Kidney (tissue), 14 donors: ENCODE results near the gene RIOX2. TPM values are rescaled to one million over a fixed set of nuclear protein-coding genes. Genes with fewer than 3 reads are reported as not detected.

Experiments
- DNase-seq, 5 donors: peaks; one replicate each; pipeline ENCODE4 v3.0.0-alpha.2; 2013 to 2020
- FAIRE-seq: peaks from 2 replicates; lab custom pipeline; 2012; peaks lifted over from hg19 to GRCh38; lab: Jason Lieb, UNC
- H3K27ac ChIP-seq, 2 donors: one replicate each; pipeline ENCODE4 v1.7.0; 2013; ENCODE audit warnings: low read depth in 2 of 2, low read length in 2 of 2, inconsistent platforms in 1 of 2
- H3K27me3 ChIP-seq: one replicate; pipeline ENCODE4 v1.7.1; 2013; ENCODE audit warnings: low read length, inconsistent platforms; ENCODE audit not compliant: control insufficient read depth, insufficient read depth
- H3K36me3 ChIP-seq, 3 donors: one replicate each; pipeline versions ENCODE4 v1.7.0 to v1.7.1; 2013; ENCODE audit warnings: low read length in 3 of 3, control low read depth in 1 of 3, inconsistent platforms in 1 of 3; ENCODE audit not compliant: insufficient read depth in 3 of 3, control insufficient read depth in 2 of 3
- H3K4me1 ChIP-seq, 3 donors: one replicate each; pipeline versions ENCODE4 v1.7.0 to v1.7.1; 2013; ENCODE audit warnings: low read length in 3 of 3, inconsistent platforms in 1 of 3, low read depth in 1 of 3; ENCODE audit not compliant: control insufficient read depth in 2 of 3, insufficient read depth in 2 of 3
- H3K4me3 ChIP-seq, 3 donors: one replicate each; pipeline versions ENCODE4 v1.7.0 to v1.8.1; 2013; ENCODE audit warnings: low read length in 3 of 3, control low read depth in 1 of 3, inconsistent platforms in 1 of 3
- H3K9ac ChIP-seq, 3 donors: one replicate each; pipeline versions ENCODE4 v1.7.0 to v1.7.1; 2013; ENCODE audit warnings: low read length in 3 of 3, control low read depth in 1 of 3, inconsistent platforms in 1 of 3
- H3K9me3 ChIP-seq, 3 donors: one replicate each; pipeline versions ENCODE4 v1.7.0 to v1.7.1; 2013; ENCODE audit warnings: low read length in 3 of 3, control low read depth in 1 of 3, inconsistent platforms in 1 of 3; ENCODE audit not compliant: control insufficient read depth in 2 of 3, insufficient read depth in 1 of 3
- CTCF ChIP-seq: IDR thresholded peaks from 3 replicates; pipeline ENCODE4 v1.5.1; 2012; ENCODE audit warnings: mild to moderate bottlenecking, moderate library complexity, borderline replicate concordance; ENCODE audit not compliant: insufficient read depth; ENCODE audit errors: extremely low read depth
- intact Hi-C: fragments of 100-400 bp; cut with DNase I; formaldehyde crosslinking; loops from one replicate; pipeline ENCODE4 v1.11.1; 2022
- polyA plus RNA-seq: library from polyadenylated mRNA; stranded (reverse); fragments of 350-450 nt; fragmentation: Illumina TruSeq; extraction: RNeasy Lipid Tissue Mini Kit (QIAGEN cat#74804); gene quantifications from one replicate; pipeline ENCODE4 v1.2.3, GENCODE V29; 2014; ENCODE audit warnings: low read depth, low replicate concordance; ENCODE audit not compliant: insufficient read depth
- total RNA-seq: library from RNA; stranded (reverse); fragmentation: NEBNext Ultra II Directional; extraction: Animal tissue kit (Norgen Biotek cat#: 25700); gene quantifications from one replicate; pipeline ENCODE4 v1.2.1, GENCODE V29; 2021
- donor health status: control.
- donor health status: control.
- donor health status: control.
- donor health status: control.
- donor health status: control.
- donor health status: DM: yes; HTN: yes; CAD: no.
- donor health status: Normal renal cell carcinoma (clear cell type).

Gene RIOX2
- total and polyA plus RNA-seq, 2 donors from 2014 or later: 19.8 to 26.7 TPM

- H3K9ac ChIP-seq: no peak overlapping the region
- no peak overlapping the region for H3K4me3 ChIP-seq
- H3K4me1 ChIP-seq: no peaks in the 10 kb centered on the region
- H3K27me3 ChIP-seq: no peaks in the 10 kb centered on the region
- no peaks in the 10 kb centered on the region for H3K9me3 ChIP-seq
- H3K27ac ChIP-seq: no peak overlapping the region
- no peak for TF ChIP-seq CTCF
- intact Hi-C loops: no loop called here
- no peaks in the 10 kb centered on the region for H3K36me3 ChIP-seq
- FAIRE-seq: no peak
- no peak for DNase-seq
Observed at GRCh38 chr3:97896129-97896528, 76.1 kb downstream of the RIOX2 start.

- intact Hi-C loops: no loop called here
- Histone ChIP-seq H3K27me3 (no peaks in the 10 kb centered on the region), H3K9me3 (no peaks in the 10 kb centered on the region), H3K9ac (no peak overlapping the region), H3K4me1 (no peaks in the 10 kb centered on the region), H3K4me3 (no peak overlapping the region), H3K36me3 (no peaks in the 10 kb centered on the region), H3K27ac (no peak overlapping the region)
- no peak for TF ChIP-seq CTCF
- DNase-seq: no peak
- FAIRE-seq: no peak
Observed at GRCh38 chr3:97895216-97895615, 77.0 kb downstream of the RIOX2 start.

- Histone ChIP-seq H3K9ac (no peak overlapping the region), H3K4me1 (no peaks in the 10 kb centered on the region), H3K4me3 (no peak overlapping the region), H3K27ac (no peak overlapping the region), H3K27me3 (no peaks in the 10 kb centered on the region), H3K36me3 (peaks cover 0 to 5% (median 5%) of the 10 kb centered on the region in 3 donors), H3K9me3 (no peaks in the 10 kb centered on the region)
- no peak for TF ChIP-seq CTCF
- DNase-seq (no peak), FAIRE-seq (no peak)
- intact Hi-C loops: no loop called here
Observed at GRCh38 chr3:97892852-97893251, 79.4 kb downstream of the RIOX2 start.

Other genes with a start within 250 kb of the RIOX2 start
- 10.7 TPM for gene ARL6, start 207.7 kb downstream of the RIOX2 start, total RNA-seq
- 7.8 TPM for gene ARL6, start 207.7 kb downstream of the RIOX2 start, polyA plus RNA-seq
- gene CRYBG3, start 150.4 kb downstream of the RIOX2 start, total RNA-seq: 20.7 TPM
- 3.1 TPM for gene CRYBG3, start 150.4 kb downstream of the RIOX2 start, polyA plus RNA-seq
- not detected for gene GABRR3, start 62.9 kb upstream of the RIOX2 start, total RNA-seq
- gene GABRR3, start 62.9 kb upstream of the RIOX2 start, polyA plus RNA-seq: not detected
- not detected for gene OR5AC2, start 114.7 kb upstream of the RIOX2 start, total RNA-seq
- not detected for gene OR5AC2, start 114.7 kb upstream of the RIOX2 start, polyA plus RNA-seq
- gene OR5H1, start 158.3 kb upstream of the RIOX2 start, total RNA-seq: not detected
- gene OR5H1, start 158.3 kb upstream of the RIOX2 start, polyA plus RNA-seq: not detected
- gene OR5H14, start 175.0 kb upstream of the RIOX2 start, total RNA-seq: not detected
- gene OR5H14, start 175.0 kb upstream of the RIOX2 start, polyA plus RNA-seq: not detected
- gene OR5H15, start 194.3 kb upstream of the RIOX2 start, total RNA-seq: not detected
- gene OR5H15, start 194.3 kb upstream of the RIOX2 start, polyA plus RNA-seq: not detected